Parietal lobe (tissue), 2 donors: ENCODE results near the gene HES7. TPM values are rescaled to one million over a fixed set of nuclear protein-coding genes. Genes with fewer than 3 reads are reported as not detected.

Source experiments
- small RNA-seq: library from RNA; depleted of rRNA; stranded (forward); fragments of <200 nt; gene quantifications from one replicate; pipeline ENCODE3, GENCODE V24; 2014; ENCODE audit warnings: low replicate concordance
- total RNA-seq: library from RNA; depleted of rRNA; stranded (reverse); fragments of >200 nt; gene quantifications from one replicate; pipeline ENCODE4 v1.2.3, GENCODE V29; 2014

HES7 gene
- 1.9 TPM for total RNA-seq

DNA sequence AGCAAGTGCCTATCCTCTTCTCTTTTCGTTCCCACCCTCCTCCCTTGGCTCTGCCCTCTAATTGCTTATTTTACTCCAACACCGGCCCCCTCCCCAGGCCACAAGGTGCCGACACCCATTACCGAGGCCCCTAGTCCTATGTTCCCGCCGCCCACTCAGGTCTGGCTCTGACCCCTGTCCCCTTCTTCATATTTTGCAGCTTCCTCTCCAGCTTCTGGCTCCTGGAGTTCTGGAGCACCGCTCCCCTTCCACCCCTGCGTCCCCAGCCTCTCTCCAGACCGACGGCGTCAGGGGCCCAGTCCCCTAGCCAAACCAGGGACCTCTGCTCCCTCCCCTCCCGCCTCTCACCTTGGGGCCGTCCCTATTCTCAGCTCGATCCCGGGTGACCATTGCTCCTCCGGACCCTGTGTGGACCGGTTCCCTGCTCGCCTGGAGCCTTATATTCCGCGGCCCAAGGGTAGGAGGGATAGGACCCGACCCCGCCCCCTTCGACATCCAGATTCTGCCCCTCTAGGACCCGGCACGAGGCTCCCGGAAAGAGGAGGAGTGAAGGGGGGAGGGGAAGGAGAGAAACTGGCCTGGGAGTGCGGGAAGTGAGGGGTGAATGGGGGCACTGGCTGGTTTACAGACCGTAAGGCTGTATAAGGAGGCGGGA is at the start of gene HES7:
TSS of gene HES7 (minus strand) at position 412 of the 655 bp plus-strand sequence. CDS start at position 390, 22 bp downstream.

GRCh38 chr17:8162233-8162996 is 38.5 kb upstream of the HES7 start, which contains the start of gene VAMP2:
TSS of gene VAMP2 (minus strand) at chr17:8162948. CDS start at chr17:8162879, 69 bp downstream.

GRCh38 chr17:8152112-8152775 is 28.3 kb upstream of the HES7 start, which contains the start of gene PER1:
TSS of gene PER1 (minus strand) at chr17:8152404. CDS start at chr17:8150706, 1,698 bp downstream.

GRCh38 chr17:8117980-8118768 is 5.7 kb downstream of the HES7 start, which contains the start of gene ALOXE3:
TSS of gene ALOXE3 (minus strand) at chr17:8118514. CDS start at chr17:8117990, 524 bp downstream.

GRCh38 chr17:8087075-8087951 is 36.6 kb downstream of the HES7 start, which contains the start of gene ALOX12B:
TSS of gene ALOX12B (minus strand) at chr17:8087716. CDS start at chr17:8087442, 274 bp downstream.

Small RNAs within 50 kb of the gene (small RNA-seq; reads per million reads assigned to genes)
- not detected for gene MIR4314

Other genes starting within 250 kb of the HES7 start
- gene CHD3, start 235.3 kb downstream of the HES7 start, total RNA-seq, result 496 TPM
- 7.5 TPM for gene RNF227, start 207.8 kb downstream of the HES7 start, total RNA-seq
- gene KCNAB3, start 194.2 kb downstream of the HES7 start, total RNA-seq, result 7.5 TPM
- gene TRAPPC1, start 192.2 kb downstream of the HES7 start, total RNA-seq, result 32.2 TPM
- 46.0 TPM for gene CNTROB, start 191.9 kb downstream of the HES7 start, total RNA-seq
- not detected for gene GUCY2D, start 121.5 kb downstream of the HES7 start, total RNA-seq
- not detected for gene ALOX15B, start 85.0 kb downstream of the HES7 start, total RNA-seq
- gene ALOX12B, start 36.4 kb downstream of the HES7 start, total RNA-seq, result 0.63 TPM
- 0.63 TPM for gene ALOXE3, start 5.6 kb downstream of the HES7 start, total RNA-seq
- 16.6 TPM for gene PER1, start 28.3 kb upstream of the HES7 start, total RNA-seq
- gene VAMP2, start 38.8 kb upstream of the HES7 start, total RNA-seq, result 40.7 TPM
- 17.5 TPM for gene TMEM107, start 52.3 kb upstream of the HES7 start, total RNA-seq
- gene BORCS6, start 66.1 kb upstream of the HES7 start, total RNA-seq, result 4.1 TPM
- gene AURKB, start 86.5 kb upstream of the HES7 start, total RNA-seq, result 10.0 TPM
- gene CTC1, start 124.0 kb upstream of the HES7 start, total RNA-seq, result 36.0 TPM
- gene PFAS, start 125.2 kb upstream of the HES7 start, total RNA-seq, result 35.1 TPM
- gene RANGRF, start 164.6 kb upstream of the HES7 start, total RNA-seq, result 5.6 TPM
- gene SLC25A35, start 171.3 kb upstream of the HES7 start, total RNA-seq, result 0.31 TPM
- 0.63 TPM for gene ARHGEF15, start 186.1 kb upstream of the HES7 start, total RNA-seq
- gene ODF4, start 215.7 kb upstream of the HES7 start, total RNA-seq, result not detected